Suprapubic skin (tissue), 4 donors: ENCODE results near the gene RPS17. TPM values are rescaled to one million over a fixed set of nuclear protein-coding genes. Genes with fewer than 3 reads are reported as not detected.

ENCODE experiments used
- DNase-seq, 2 donors: peaks; one replicate each; pipeline ENCODE4 v3.0.0-alpha.2; 2019; ENCODE audit warnings: low spot score in 2 of 2
- H3K27ac ChIP-seq: fragments of 200-600 bp; sonication (generic); one replicate; pipeline ENCODE4 v1.5.1; 2019
- H3K27me3 ChIP-seq: fragments of 200-600 bp; sonication (generic); one replicate; pipeline ENCODE4 v1.5.1; 2019
- H3K36me3 ChIP-seq: fragments of 200-600 bp; sonication (generic); one replicate; pipeline ENCODE4 v1.5.1; 2019
- H3K4me1 ChIP-seq: fragments of 200-600 bp; sonication (generic); one replicate; pipeline ENCODE4 v1.5.1; 2019
- H3K4me3 ChIP-seq: fragments of 200-600 bp; sonication (generic); one replicate; pipeline ENCODE4 v1.5.1; 2019; ENCODE audit warnings: mild to moderate bottlenecking
- H3K9me3 ChIP-seq: fragments of 200-600 bp; sonication (generic); one replicate; pipeline ENCODE4 v1.5.1; 2019
- EP300 ChIP-seq: sonication (generic); formaldehyde crosslinking; IDR thresholded peaks from one replicate; pipeline ENCODE4 v1.6.1; 2017; ENCODE audit warnings: antibody characterized with exemption
- POLR2A ChIP-seq, 2 donors: fragments of 450-650 bp; IDR thresholded peaks; one replicate each; pipeline ENCODE4 v1.6.1; 2017; ENCODE audit warnings: antibody characterized with exemption in 2 of 2, mild to moderate bottlenecking in 2 of 2, moderate library complexity in 2 of 2
- POLR2AphosphoS5 ChIP-seq, 3 donors: sonication (generic); formaldehyde crosslinking; IDR thresholded peaks; one replicate each; pipeline ENCODE4 v1.6.1; 2017; ENCODE audit warnings: antibody characterized with exemption in 3 of 3
- WGBS: methylation state at CpG from one replicate; pipeline ENCODE4 v1.1.5; 2018; 5-methylcytosine and 5-hydroxymethylcytosine counted together
- total RNA-seq, 4 donors: library from RNA; depleted of rRNA; stranded (reverse); fragments of >200 nt; gene quantifications; one replicate each; pipeline ENCODE4 v1.1.0, GENCODE V29; 2016
- TF ChIP-seq, protein P1 (sequence below), 2 donors: fragments of 200-600 bp in 1 of 2; fragments of 450-650 bp in 1 of 2; sonication (generic) in 1 of 2; IDR thresholded peaks; one replicate each; pipeline ENCODE4 v1.5.1; 2016 to 2019; ENCODE audit warnings: antibody characterized with exemption in 2 of 2, mild to moderate bottlenecking in 1 of 2, moderate library complexity in 1 of 2

RPS17 gene
- total RNA-seq, 4 donors from 2014 or later = 1,246 to 3,036 (median 2,993) TPM

GRCh38 chr15:82572986-82573385, 32.7 kb upstream of the RPS17 start:
- TF ChIP-seq POLR2AphosphoS5 (IDR thresholded peaks at IDR 0.05) (no peak), EP300 (no peak)
- no peaks in the 10 kb centered on the region for H3K9me3 ChIP-seq
- H3K27me3 ChIP-seq = no peaks in the 10 kb centered on the region
- H3K36me3 ChIP-seq = no peaks in the 10 kb centered on the region
- H3K4me3 ChIP-seq = no peak overlapping the region
- 67% methylated on average over 3 of the region's 3 CpGs for WGBS
- DNase-seq = no peak
- peaks cover 15% of the 10 kb centered on the region for H3K4me1 ChIP-seq
- no peak overlapping the region for H3K27ac ChIP-seq

DNA sequence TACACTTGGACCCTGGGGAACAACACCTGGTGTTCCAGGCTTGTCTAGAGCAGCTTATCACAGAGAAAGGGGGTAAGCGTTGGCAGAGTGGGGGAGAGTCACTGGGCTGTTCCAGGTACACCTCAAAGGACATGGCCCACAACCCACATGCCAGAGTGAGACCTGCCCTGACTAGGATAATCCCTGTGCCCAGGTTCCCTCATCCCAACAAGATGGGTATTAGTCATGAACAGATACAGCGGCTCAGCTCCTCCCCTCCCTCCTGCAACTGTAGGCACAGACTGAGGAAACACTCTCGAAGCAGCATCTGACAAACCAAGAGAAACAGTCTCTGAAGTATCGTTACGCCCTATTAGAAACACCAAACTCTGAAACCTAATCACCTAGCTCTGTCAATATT, 32.1 kb upstream of the RPS17 start:
- H3K27ac ChIP-seq = peak overlapping the region; percentile 47
- WGBS = 20% methylated on average over 1 of the region's 5 CpGs
- no peaks in the 10 kb centered on the region for H3K27me3 ChIP-seq
- TF ChIP-seq, protein P1, sequence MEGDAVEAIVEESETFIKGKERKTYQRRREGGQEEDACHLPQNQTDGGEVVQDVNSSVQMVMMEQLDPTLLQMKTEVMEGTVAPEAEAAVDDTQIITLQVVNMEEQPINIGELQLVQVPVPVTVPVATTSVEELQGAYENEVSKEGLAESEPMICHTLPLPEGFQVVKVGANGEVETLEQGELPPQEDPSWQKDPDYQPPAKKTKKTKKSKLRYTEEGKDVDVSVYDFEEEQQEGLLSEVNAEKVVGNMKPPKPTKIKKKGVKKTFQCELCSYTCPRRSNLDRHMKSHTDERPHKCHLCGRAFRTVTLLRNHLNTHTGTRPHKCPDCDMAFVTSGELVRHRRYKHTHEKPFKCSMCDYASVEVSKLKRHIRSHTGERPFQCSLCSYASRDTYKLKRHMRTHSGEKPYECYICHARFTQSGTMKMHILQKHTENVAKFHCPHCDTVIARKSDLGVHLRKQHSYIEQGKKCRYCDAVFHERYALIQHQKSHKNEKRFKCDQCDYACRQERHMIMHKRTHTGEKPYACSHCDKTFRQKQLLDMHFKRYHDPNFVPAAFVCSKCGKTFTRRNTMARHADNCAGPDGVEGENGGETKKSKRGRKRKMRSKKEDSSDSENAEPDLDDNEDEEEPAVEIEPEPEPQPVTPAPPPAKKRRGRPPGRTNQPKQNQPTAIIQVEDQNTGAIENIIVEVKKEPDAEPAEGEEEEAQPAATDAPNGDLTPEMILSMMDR (IDR thresholded peaks at IDR 0.05) = no peak
- no peak for DNase-seq
- H3K36me3 ChIP-seq = no peaks in the 10 kb centered on the region
- peak overlapping the region; percentile 40 for H3K4me3 ChIP-seq
- peaks cover 15% of the 10 kb centered on the region for H3K4me1 ChIP-seq
- no peaks in the 10 kb centered on the region for H3K9me3 ChIP-seq

- Histone ChIP-seq H3K36me3 (no peaks in the 10 kb centered on the region), H3K9me3 (no peaks in the 10 kb centered on the region), H3K4me1 (peaks cover 15% of the 10 kb centered on the region), H3K27me3 (no peaks in the 10 kb centered on the region), H3K4me3 (peak overlapping the region; percentile 40), H3K27ac (peak overlapping the region; percentile 47)
- TF ChIP-seq EP300 (no peak), POLR2AphosphoS5 (IDR thresholded peaks at IDR 0.05) (no peak), POLR2A (IDR thresholded peaks at IDR 0.05) (no peak)
- TF ChIP-seq, protein P1 (IDR thresholded peaks at IDR 0.05) = no peak
- DNase-seq = peak; percentile 80
- 0% methylated on average over 6 of the region's 17 CpGs for WGBS
Observed at GRCh38 chr15:82571722-82572222, 31.5 kb upstream of the RPS17 start.

DNA sequence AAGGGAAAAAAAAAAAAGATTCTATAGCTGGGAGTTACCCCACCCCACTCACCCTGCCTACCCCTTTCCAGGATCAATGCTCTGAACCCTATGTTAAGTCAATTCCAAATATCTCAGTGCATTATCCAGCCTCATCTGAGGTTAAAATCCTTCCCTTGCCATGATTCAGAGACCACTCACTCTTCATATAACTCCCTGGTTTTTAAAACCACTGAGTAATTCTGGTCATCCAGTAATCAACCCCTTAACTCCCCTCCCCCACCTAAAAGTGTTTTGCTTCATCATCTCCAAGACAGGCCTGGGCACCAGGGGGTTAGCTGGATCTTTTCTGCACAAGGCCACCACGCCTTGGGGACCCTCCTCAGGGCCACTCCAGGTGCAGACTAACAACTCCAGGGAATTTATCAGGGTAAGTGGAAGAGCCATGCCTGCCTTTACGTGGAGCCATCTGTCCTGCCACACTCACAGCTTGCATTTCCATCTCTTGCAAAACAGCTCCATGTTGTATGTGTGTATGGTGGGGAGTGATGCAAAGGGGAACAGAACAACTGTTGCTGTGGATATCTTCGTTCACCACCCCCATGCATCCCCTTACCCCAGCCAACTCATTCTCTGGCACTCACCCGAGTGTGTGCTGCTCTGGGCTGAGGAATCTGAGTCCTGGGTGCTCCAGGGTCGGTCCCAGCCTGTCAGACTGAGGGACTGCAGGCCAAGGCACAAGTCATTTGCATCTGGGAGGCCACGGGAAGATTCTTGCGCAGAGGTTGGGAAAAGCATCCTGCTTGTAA, 30.7 kb upstream of the RPS17 start:
- H3K4me3 ChIP-seq = peak overlapping the region; percentile 40
- no peaks in the 10 kb centered on the region for H3K27me3 ChIP-seq
- 65% methylated on average over 7 of the region's 7 CpGs for WGBS
- H3K36me3 ChIP-seq = no peaks in the 10 kb centered on the region
- no peak for DNase-seq
- no peaks in the 10 kb centered on the region for H3K9me3 ChIP-seq
- peaks cover 15% of the 10 kb centered on the region for H3K4me1 ChIP-seq
- peak overlapping the region; percentile 47 for H3K27ac ChIP-seq
- no peak for TF ChIP-seq POLR2A (IDR thresholded peaks at IDR 0.05)
- TF ChIP-seq POLR2AphosphoS5 (IDR thresholded peaks at IDR 0.05) = no peak
- TF ChIP-seq, protein P1 (IDR thresholded peaks at IDR 0.05) = no peak

- TF ChIP-seq POLR2AphosphoS5 (IDR thresholded peaks at IDR 0.05) = no peak
- TF ChIP-seq EP300 = no peak
- no peak for TF ChIP-seq POLR2A (IDR thresholded peaks at IDR 0.05)
- TF ChIP-seq, protein P1 (IDR thresholded peaks at IDR 0.05) = no peak
- H3K36me3 ChIP-seq = no peaks in the 10 kb centered on the region
- WGBS = 99% methylated on average over 4 of the region's 4 CpGs
Observed at GRCh38 chr15:82569834-82570233, 29.6 kb upstream of the RPS17 start.

More at GRCh38 chr15:82569834-82570233, 29.6 kb upstream of the RPS17 start:
- no peak for DNase-seq
- Histone ChIP-seq H3K9me3 (no peaks in the 10 kb centered on the region), H3K4me1 (peaks cover 15% of the 10 kb centered on the region), H3K4me3 (no peak overlapping the region), H3K27me3 (no peaks in the 10 kb centered on the region), H3K27ac (no peak overlapping the region)
